GM18502 (cell line): ENCODE results near the gene ZBTB3.
"Not testable (repeated sequence)": the region's sequence is repeated elsewhere in the genome, so short reads cannot be mapped to it uniquely, and the experiment has no call there.

ENCODE experiments used
- ATAC-seq: cut with Tn5 transposase; IDR thresholded peaks from one replicate; pipeline ENCODE4 v1.9.1; 2021; ENCODE audit warnings: mild to moderate bottlenecking; ENCODE audit not compliant: unreplicated experiment, poor library complexity

ZBTB3 gene

GRCh38 chr11:62757846-62758788 is 4.2 kb upstream of the ZBTB3 start:
- ATAC-seq: no peak

GRCh38 chr11:62755086-62755615 is 1.2 kb upstream of the ZBTB3 start:
- ATAC-seq: no peak

- ATAC-seq: no peak
Measured at GRCh38 chr11:62752994-62753735, 795 bp downstream of the ZBTB3 start.

GRCh38 chr11:62752177-62752785 is 1.7 kb downstream of the ZBTB3 start:
- ATAC-seq: no peak

- not testable (repeated sequence) for ATAC-seq
Measured at GRCh38 chr11:62749931-62750330, 4.0 kb downstream of the ZBTB3 start.

GRCh38 chr11:62747475-62748160 is 6.3 kb downstream of the ZBTB3 start:
- no peak for ATAC-seq

GRCh38 chr11:62737196-62737595 is 16.8 kb downstream of the ZBTB3 start:
- ATAC-seq: no peak

- no peak for ATAC-seq
Measured at GRCh38 chr11:62732830-62733229, 21.1 kb downstream of the ZBTB3 start.

GRCh38 chr11:62730076-62730475 is 23.9 kb downstream of the ZBTB3 start:
- ATAC-seq: not testable (repeated sequence)

- peak; percentile 17 for ATAC-seq
Measured at GRCh38 chr11:62728171-62728988, 25.6 kb downstream of the ZBTB3 start, which contains the start of gene TTC9C. Gene TTC9C, plus strand, starts transcription at chr11:62728486. Its CDS starts 363 bp downstream, at chr11:62728849.

- peak; percentile 58 for ATAC-seq
Measured at GRCh38 chr11:62727872-62728170, 26.1 kb downstream of the ZBTB3 start.

GRCh38 chr11:62727165-62727871 is 26.6 kb downstream of the ZBTB3 start, which contains the start of gene HNRNPUL2:
Gene HNRNPUL2, minus strand, starts transcription at chr11:62727457. Its CDS starts 301 bp downstream, at chr11:62727156.
- ATAC-seq: peak; percentile 73

GRCh38 chr11:62726915-62727164 is 27.1 kb downstream of the ZBTB3 start:
- ATAC-seq: no peak

- peak; percentile 1 for ATAC-seq
Measured at GRCh38 chr11:62726156-62726914, 27.6 kb downstream of the ZBTB3 start.

- no peak for ATAC-seq
Measured at GRCh38 chr11:62725646-62726045, 28.3 kb downstream of the ZBTB3 start.

GRCh38 chr11:62724171-62724570 is 29.8 kb downstream of the ZBTB3 start:
- ATAC-seq: no peak

GRCh38 chr11:62721994-62722393 is 32.0 kb downstream of the ZBTB3 start:
- ATAC-seq: no peak

- ATAC-seq: no peak
Measured at GRCh38 chr11:62719302-62719978, 34.5 kb downstream of the ZBTB3 start.
